G401 (cell line): ENCODE results near the gene KATNIP. TPM values are rescaled to one million over a fixed set of nuclear protein-coding genes. Genes with fewer than 3 reads are reported as not detected.
A peak's percentile ranks its signal among the peaks of the same experiment; 100 is the strongest.

ENCODE experiments used
- DNase-seq: peaks from one replicate; pipeline ENCODE4 v3.0.0-alpha.2; 2015; ENCODE audit warnings: low spot score
- in situ Hi-C: cut with HindIII; loops from 2 replicates; pipeline ENCODE4 v1.10.0; 2016; ENCODE audit warnings: low sequenced_read_pairs, mixed read lengths
- total RNA-seq: library from RNA; depleted of rRNA; stranded (reverse); fragments of >200 nt; shearing (Covaris generic); gene quantifications from 2 replicates; pipeline ENCODE4 v1.2.3, GENCODE V29; 2014; rRNA removed

Gene KATNIP
- 10.7 and 13.7 TPM in 2 replicates for total RNA-seq

GRCh38 chr16:27549746-27550581, at the start of gene KATNIP, which contains the start of gene GTF3C1:
TSS of gene KATNIP (plus strand) at chr16:27550144. CDS start at chr16:27550171, 27 bp downstream.
TSS of gene GTF3C1 (minus strand) at chr16:27549913. CDS start at chr16:27549890, 23 bp downstream.
- in situ Hi-C loops = no loop called here
- DNase-seq = peak; percentile 99

GRCh38 chr16:27500801-27501200, 49.1 kb upstream of the KATNIP start:
- in situ Hi-C loops = no loop called here

GRCh38 chr16:27503662-27504061, 46.3 kb upstream of the KATNIP start:
- DNase-seq = no peak
- in situ Hi-C loops = no loop called here

More at GRCh38 chr16:27500801-27501200, 49.1 kb upstream of the KATNIP start:
- no peak for DNase-seq

GRCh38 chr16:27505297-27506236, 44.4 kb upstream of the KATNIP start:
- DNase-seq = no peak
- in situ Hi-C loops = no loop called here

- DNase-seq = no peak
- in situ Hi-C loops = no loop called here
Measured at GRCh38 chr16:27506771-27507170, 43.2 kb upstream of the KATNIP start.

GRCh38 chr16:27508476-27508875, 41.5 kb upstream of the KATNIP start:
- no peak for DNase-seq
- in situ Hi-C loops = no loop called here

- DNase-seq = peak; percentile 51
- in situ Hi-C loops = no loop called here
Measured at GRCh38 chr16:27511657-27512448, 38.1 kb upstream of the KATNIP start.

- DNase-seq = no peak
- in situ Hi-C loops = no loop called here
Measured at GRCh38 chr16:27514806-27515205, 35.1 kb upstream of the KATNIP start.

- DNase-seq = no peak
- in situ Hi-C loops = no loop called here
Measured at GRCh38 chr16:27515874-27516353, 34.0 kb upstream of the KATNIP start.

- in situ Hi-C loops = no loop called here
- no peak for DNase-seq
Measured at GRCh38 chr16:27516365-27516764, 33.6 kb upstream of the KATNIP start.

GRCh38 chr16:27517664-27518063, 32.3 kb upstream of the KATNIP start:
- in situ Hi-C loops = no loop called here

GRCh38 chr16:27518226-27518625, 31.7 kb upstream of the KATNIP start:
- in situ Hi-C loops = no loop called here
- no peak for DNase-seq

More at GRCh38 chr16:27517664-27518063, 32.3 kb upstream of the KATNIP start:
- no peak for DNase-seq

GRCh38 chr16:27520982-27521673, 28.8 kb upstream of the KATNIP start:
- in situ Hi-C loops = no loop called here
- no peak for DNase-seq

- no peak for DNase-seq
- in situ Hi-C loops = no loop called here
Measured at GRCh38 chr16:27522173-27522707, 27.7 kb upstream of the KATNIP start.

GRCh38 chr16:27526180-27526579, 23.8 kb upstream of the KATNIP start:
- DNase-seq = peak; percentile 44
- in situ Hi-C loops = no loop called here

- DNase-seq = no peak
- in situ Hi-C loops = no loop called here
Measured at GRCh38 chr16:27528294-27528693, 21.6 kb upstream of the KATNIP start.

GRCh38 chr16:27529962-27530361, 20.0 kb upstream of the KATNIP start:
- in situ Hi-C loops = no loop called here
- peak; percentile 49 for DNase-seq

GRCh38 chr16:27531186-27531585, 18.8 kb upstream of the KATNIP start:
- in situ Hi-C loops = no loop called here
- DNase-seq = no peak
